ENCODE measurements around the gene CSKMT.

DNA sequence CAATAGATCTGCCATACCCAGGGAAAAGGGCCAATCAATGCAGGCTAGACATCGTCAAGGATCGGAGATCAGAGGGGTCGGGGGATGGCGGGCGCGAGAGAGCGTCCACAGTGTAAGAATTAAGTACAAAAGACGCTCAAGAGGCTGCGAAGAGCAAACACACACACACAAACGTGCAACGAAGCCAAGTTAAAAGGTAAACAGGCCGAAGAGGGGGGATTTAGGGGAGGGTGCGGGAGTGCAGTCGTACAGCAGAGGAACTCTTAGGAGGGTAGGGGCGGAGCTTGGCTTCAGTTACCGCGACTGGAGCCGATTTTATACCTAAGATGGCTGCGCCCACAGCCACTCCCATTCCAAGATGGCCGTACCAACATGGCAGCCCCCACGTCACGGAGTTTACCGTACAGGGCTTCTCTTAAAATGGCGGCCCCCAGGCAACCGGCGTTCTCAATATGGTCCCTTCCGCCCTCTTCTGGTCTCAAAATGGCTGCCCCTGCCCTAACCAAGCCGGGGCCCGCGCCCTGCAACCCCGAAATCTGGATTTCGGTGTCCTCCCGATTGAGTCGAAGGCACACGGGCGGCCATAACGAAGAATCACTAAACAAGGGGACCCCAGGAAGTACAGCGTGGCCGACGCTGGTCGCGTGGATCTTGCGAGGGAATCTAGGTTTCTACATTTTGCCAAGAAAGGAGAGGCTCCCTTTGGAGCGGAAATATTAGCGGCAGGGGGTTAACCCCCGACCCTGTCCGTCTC is 44.3 kb downstream of the CSKMT start:
- TF ChIP-seq, protein P1, sequence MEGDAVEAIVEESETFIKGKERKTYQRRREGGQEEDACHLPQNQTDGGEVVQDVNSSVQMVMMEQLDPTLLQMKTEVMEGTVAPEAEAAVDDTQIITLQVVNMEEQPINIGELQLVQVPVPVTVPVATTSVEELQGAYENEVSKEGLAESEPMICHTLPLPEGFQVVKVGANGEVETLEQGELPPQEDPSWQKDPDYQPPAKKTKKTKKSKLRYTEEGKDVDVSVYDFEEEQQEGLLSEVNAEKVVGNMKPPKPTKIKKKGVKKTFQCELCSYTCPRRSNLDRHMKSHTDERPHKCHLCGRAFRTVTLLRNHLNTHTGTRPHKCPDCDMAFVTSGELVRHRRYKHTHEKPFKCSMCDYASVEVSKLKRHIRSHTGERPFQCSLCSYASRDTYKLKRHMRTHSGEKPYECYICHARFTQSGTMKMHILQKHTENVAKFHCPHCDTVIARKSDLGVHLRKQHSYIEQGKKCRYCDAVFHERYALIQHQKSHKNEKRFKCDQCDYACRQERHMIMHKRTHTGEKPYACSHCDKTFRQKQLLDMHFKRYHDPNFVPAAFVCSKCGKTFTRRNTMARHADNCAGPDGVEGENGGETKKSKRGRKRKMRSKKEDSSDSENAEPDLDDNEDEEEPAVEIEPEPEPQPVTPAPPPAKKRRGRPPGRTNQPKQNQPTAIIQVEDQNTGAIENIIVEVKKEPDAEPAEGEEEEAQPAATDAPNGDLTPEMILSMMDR (IDR thresholded peaks at IDR 0.05): peak in 1 of 3 donors; percentile 6
- TF ChIP-seq POLR2A (IDR thresholded peaks at IDR 0.05) (peak; percentile 89), POLR2AphosphoS5 (IDR thresholded peaks at IDR 0.05) (peak; percentile 80 to 91 (median 84))
